B cell (primary cell): Measurements from ENCODE around the gene WTIP. TPM values are rescaled to one million over a fixed set of nuclear protein-coding genes. Genes with fewer than 3 reads are reported as not detected.

Experiments
- ATAC-seq: fragments of 200-7000 bp; cut with Tn5 transposase; one replicate; pipeline ENCODE4 v1.10.0; 2021; ENCODE audit warnings: low read depth, mild to moderate bottlenecking, moderate number of reproducible peaks, moderate library complexity
- CTCF ChIA-PET: fragments of 350-600 bp; sonication (Branson Sonifier 250); formaldehyde crosslinking; loops from one replicate; lab custom pipeline; 2021; ENCODE audit warnings: antibody characterized with exemption, inconsistent platforms; lab: Charles Lee
- POLR2A ChIA-PET: fragments of 350-600 bp; sonication (Branson Sonifier 250); formaldehyde crosslinking; loops from one replicate; lab custom pipeline; 2021; ENCODE audit warnings: antibody characterized with exemption; lab: Charles Lee
- DNase-seq: peaks from one replicate; pipeline ENCODE4 v3.0.0; 2013
- H2AFZ ChIP-seq: 2 replicates; pipeline ENCODE4 v1.6.1; 2012; ENCODE audit warnings: mild to moderate bottlenecking, low read depth, low read length; ENCODE audit not compliant: insufficient read depth, poor library complexity, severe bottlenecking
- H3K27ac ChIP-seq, 2 donors: 1 replicate in 1 of 2; 2 replicates in 1 of 2; pipeline ENCODE4 v1.5.1; 2012 to 2013; ENCODE audit warnings: low read length in 2 of 2, mild to moderate bottlenecking in 2 of 2, moderate library complexity in 1 of 2
- H3K27me3 ChIP-seq, 4 experiments: fragments of 200-600 bp in 1 of 4; sonication (generic) in 1 of 4; replicated peaks in 1 of 4; 1 replicate in 2 of 4; 2 replicates in 2 of 4; pipeline versions ENCODE4 v1.6.1 to v1.7.0; 2013 to 2016; ENCODE audit warnings: low read length in 3 of 4, mild to moderate bottlenecking in 2 of 4, mixed read lengths in 1 of 4, moderate library complexity in 1 of 4; ENCODE audit not compliant: insufficient read depth in 4 of 4, control insufficient read depth in 3 of 4; ENCODE audit errors: control extremely low read depth in 1 of 4
- H3K36me3 ChIP-seq, 2 experiments: replicated peaks in 1 of 2; 1 replicate in 1 of 2; 2 replicates in 1 of 2; pipeline versions ENCODE4 v1.6.1 to v1.7.1; 2013; ENCODE audit warnings: low read length in 1 of 2; ENCODE audit not compliant: insufficient read depth in 2 of 2, control insufficient read depth in 1 of 2; ENCODE audit errors: control extremely low read depth in 1 of 2, extremely low read depth in 1 of 2
- H3K4me1 ChIP-seq, 2 donors: fragments of 200-600 bp in 1 of 2; sonication (generic) in 1 of 2; 1 replicate in 1 of 2; 2 replicates in 1 of 2; pipeline versions ENCODE4 v1.5.1 to v1.6.1; 2013 to 2017; ENCODE audit warnings: low read length in 2 of 2; ENCODE audit not compliant: control insufficient read depth in 2 of 2, insufficient read depth in 2 of 2
- H3K4me2 ChIP-seq: replicated peaks from 2 replicates; pipeline ENCODE3; 2012; ENCODE audit warnings: mild to moderate bottlenecking, low read depth, low read length; ENCODE audit not compliant: poor library complexity, severe bottlenecking
- H3K4me3 ChIP-seq, 5 experiments: fragments of 200-600 bp in 1 of 5; sonication (generic) in 1 of 5; 1 replicate in 3 of 5; 2 replicates in 2 of 5; pipeline versions ENCODE4 v1.5.1 to v1.7.0; 2011 to 2016; ENCODE audit warnings: low read length in 4 of 5, mild to moderate bottlenecking in 4 of 5, low read depth in 2 of 5, control low read depth in 1 of 5, moderate library complexity in 1 of 5; ENCODE audit not compliant: insufficient read depth in 1 of 5; ENCODE audit errors: control extremely low read depth in 1 of 5, extremely low read depth in 1 of 5
- H3K79me2 ChIP-seq: fragments of 200-600 bp; sonication (generic); one replicate; pipeline ENCODE4 v1.6.0; 2016; ENCODE audit warnings: low read length; ENCODE audit not compliant: control insufficient read depth, insufficient read depth
- H3K9ac ChIP-seq: fragments of 200-600 bp; sonication (generic); 2 replicates; pipeline ENCODE4 v1.6.1; 2017; ENCODE audit warnings: mild to moderate bottlenecking, low read length, moderate library complexity
- H3K9me3 ChIP-seq, 3 donors: one replicate each; pipeline versions ENCODE4 v1.6.1 to v1.7.1; 2013; ENCODE audit warnings: low read length in 2 of 3; ENCODE audit not compliant: control insufficient read depth in 2 of 3, insufficient read depth in 1 of 3; ENCODE audit errors: control extremely low read depth in 1 of 3
- H4K20me1 ChIP-seq: 2 replicates; pipeline ENCODE4 v1.6.0; 2012; ENCODE audit warnings: mild to moderate bottlenecking, low read length; ENCODE audit not compliant: insufficient read depth, control insufficient read depth, poor library complexity, severe bottlenecking
- H3K27ac Mint-ChIP-seq: one replicate; pipeline ENCODE4 v1.8.0; 2021; ENCODE audit warnings: mixed read lengths
- H3K27me3 Mint-ChIP-seq: one replicate; pipeline ENCODE4 v1.8.0; 2021; ENCODE audit warnings: mixed read lengths
- H3K4me1 Mint-ChIP-seq: one replicate; pipeline ENCODE4 v1.8.0; 2021; ENCODE audit warnings: mixed read lengths
- H3K4me3 Mint-ChIP-seq: one replicate; pipeline ENCODE4 v1.8.0; 2021; ENCODE audit warnings: mixed read lengths
- H3K9me3 Mint-ChIP-seq: one replicate; pipeline ENCODE4 v1.8.0; 2022; ENCODE audit warnings: mixed read lengths; ENCODE audit not compliant: insufficient read depth
- CTCF ChIP-seq: fragments of 200-600 bp; IDR thresholded peaks from one replicate; pipeline ENCODE4 v1.8.0; 2022; ENCODE audit warnings: antibody characterized with exemption, mild to moderate bottlenecking
- EZH2 ChIP-seq: IDR thresholded peaks from 2 replicates; pipeline ENCODE4 v1.6.1; 2012; ENCODE audit warnings: borderline replicate concordance, low read depth, mild to moderate bottlenecking, moderate library complexity, low read length; ENCODE audit not compliant: insufficient read depth, poor library complexity, severe bottlenecking
- WGBS: methylation state at CpG from one replicate; pipeline ENCODE4 v1.1.5; 2013; ENCODE audit warnings: missing lambda C conversion rate; ENCODE audit not compliant: insufficient coverage; 5-methylcytosine and 5-hydroxymethylcytosine counted together
- intact Hi-C: fragments of 100-400 bp; cut with micrococcal nuclease; formaldehyde crosslinking; loops from one replicate; pipeline ENCODE4 v1.10.0; 2022
- polyA plus RNA-seq: library from polyadenylated mRNA; depleted of rRNA; stranded (reverse); fragments of >200 nt; gene quantifications from 2 replicates; pipeline ENCODE4 v1.2.3, GENCODE V29; 2012
- total RNA-seq, 2 donors: library from RNA; stranded (reverse); fragments of 120-200 nt in 1 of 2; gene quantifications; 1 replicate in 1 of 2; 2 replicates in 1 of 2; pipeline versions ENCODE4 v1.2.3 to v1.2.4, GENCODE V29; 2013 to 2022

WTIP gene
- total and polyA plus RNA-seq, 2 donors (not counting 1 experiment from before 2014, with no cell fraction given): 0.18 to 0.30 TPM

- H3K9me3 ChIP-seq: no peaks in the 10 kb centered on the region
- Mint-ChIP-seq H3K4me1 (no peaks in the 10 kb centered on the region), H3K27ac (no peak overlapping the region), H3K27me3 (no peaks in the 10 kb centered on the region), H3K9me3 (no peaks in the 10 kb centered on the region), H3K4me3 (no peak overlapping the region)
- no peak overlapping the region for H3K4me2 ChIP-seq
- no peak overlapping the region for H3K9ac ChIP-seq
- no peak overlapping the region for H3K27ac ChIP-seq
- DNase-seq (no peak), ATAC-seq (no peak)
- peaks cover 6% of the 10 kb centered on the region for H3K79me2 ChIP-seq
- H3K36me3 ChIP-seq: peaks cover 21 to 65% of the 10 kb centered on the region in 2 experiments
- H4K20me1 ChIP-seq: peaks cover 13% of the 10 kb centered on the region
- no peaks in the 10 kb centered on the region for H3K27me3 ChIP-seq
- intact Hi-C loops: no loop called here
- no peak overlapping the region for H3K4me3 ChIP-seq
- H2AFZ ChIP-seq: no peak overlapping the region
- no peak for TF ChIP-seq CTCF
- TF ChIP-seq EZH2: no peak
- ChIA-PET POLR2A (no interaction called here), CTCF (no interaction called here)
- no peaks in the 10 kb centered on the region for H3K4me1 ChIP-seq
Measured at GRCh38 chr19:34452723-34453122, 28.8 kb upstream of the WTIP start.

DNA sequence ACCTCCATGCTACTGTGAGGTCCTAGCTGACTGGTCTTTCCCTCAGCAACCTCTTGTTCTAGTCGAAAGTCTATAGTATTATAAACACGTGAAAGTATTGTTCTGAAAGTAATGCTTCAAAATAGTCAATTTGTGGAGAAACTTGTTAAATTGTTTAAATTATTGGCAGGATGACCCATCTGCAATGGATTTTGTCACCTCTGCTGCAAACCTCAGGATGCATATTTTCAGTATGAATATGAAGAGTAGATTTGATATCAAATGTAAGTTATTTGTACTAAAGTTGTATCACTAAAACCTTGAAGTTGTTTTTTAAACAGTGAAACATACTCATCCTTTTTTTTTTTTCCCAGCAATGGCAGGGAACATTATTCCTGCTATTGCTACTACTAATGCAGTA is 27.5 kb upstream of the WTIP start:
- WGBS: 100% methylated on average over 1 of the region's 2 CpGs
- ATAC-seq (no peak), DNase-seq (no peak)
- H3K27ac ChIP-seq: no peak overlapping the region
- Mint-ChIP-seq H3K27me3 (no peaks in the 10 kb centered on the region), H3K9me3 (no peaks in the 10 kb centered on the region), H3K4me1 (no peaks in the 10 kb centered on the region), H3K4me3 (no peak overlapping the region), H3K27ac (no peak overlapping the region)
- H3K4me3 ChIP-seq: no peak overlapping the region
- H3K79me2 ChIP-seq: peaks cover 7% of the 10 kb centered on the region
- H3K4me2 ChIP-seq: no peak overlapping the region
- H3K27me3 ChIP-seq: no peaks in the 10 kb centered on the region
- H3K9me3 ChIP-seq: no peaks in the 10 kb centered on the region
- intact Hi-C loops: no loop called here
- CTCF ChIA-PET: no interaction called here
- TF ChIP-seq CTCF: no peak
- TF ChIP-seq EZH2: no peak
- peaks cover 19 to 67% of the 10 kb centered on the region in 2 experiments for H3K36me3 ChIP-seq
- no peaks in the 10 kb centered on the region for H3K4me1 ChIP-seq
- peaks cover 18% of the 10 kb centered on the region for H4K20me1 ChIP-seq
- POLR2A ChIA-PET: no interaction called here
- H2AFZ ChIP-seq: no peak overlapping the region
- no peak overlapping the region for H3K9ac ChIP-seq
